Measurements from ENCODE around the gene MALT1.

GRCh38 chr18:58788971-58789875 is 118.0 kb downstream of the MALT1 start:
- TF ChIP-seq CTCF (IDR thresholded peaks at IDR 0.05; ENCODE audit: low read length) (no peak), EZH2 (optimal IDR thresholded peaks at IDR 0.05; ENCODE audit: low read depth, low read length) (no peak)
